AG10803 (cell line): ENCODE data around the gene DAPK2.
A peak's percentile ranks its signal among the peaks of the same experiment; 100 is the strongest.

ENCODE experiments used
- DNase-seq: peaks from one replicate; pipeline ENCODE4 v3.0.0; 2010; ENCODE audit warnings: low read depth
- H3K4me3 ChIP-seq: 2 replicates; pipeline ENCODE4 v1.5.1; 2011; ENCODE audit warnings: mild to moderate bottlenecking, low read length, control low read depth
- CTCF ChIP-seq: conservative IDR thresholded peaks from 2 replicates; pipeline ENCODE4 v1.5.1; 2011; ENCODE audit warnings: mild to moderate bottlenecking, low read length, control low read depth, inconsistent platforms

Gene DAPK2

GRCh38 chr15:63928185-63928842 is 118.0 kb downstream of the DAPK2 start:
- no peak overlapping the region for H3K4me3 ChIP-seq
- TF ChIP-seq CTCF, result no peak
- no peak for DNase-seq

- peak; percentile 13 for DNase-seq
- no peak overlapping the region for H3K4me3 ChIP-seq
- no peak for TF ChIP-seq CTCF
Observed at GRCh38 chr15:63923993-63924950, 122.0 kb downstream of the DAPK2 start.

GRCh38 chr15:63922916-63923315 is 123.4 kb downstream of the DAPK2 start:
- H3K4me3 ChIP-seq, result no peak overlapping the region
- TF ChIP-seq CTCF, result no peak
- no peak for DNase-seq

- DNase-seq, result peak; percentile 9
- no peak for TF ChIP-seq CTCF
- no peak overlapping the region for H3K4me3 ChIP-seq
Observed at GRCh38 chr15:63922261-63922904, 123.9 kb downstream of the DAPK2 start.

- no peak for DNase-seq
- no peak for TF ChIP-seq CTCF
- no peak overlapping the region for H3K4me3 ChIP-seq
Observed at GRCh38 chr15:63920504-63921175, 125.6 kb downstream of the DAPK2 start.

- DNase-seq, result no peak
- no peak overlapping the region for H3K4me3 ChIP-seq
- no peak for TF ChIP-seq CTCF
Observed at GRCh38 chr15:63918901-63919348, 127.4 kb downstream of the DAPK2 start.
